Muscle of arm (tissue), 12 donors: Measurements from ENCODE around the gene CCR7. TPM values are rescaled to one million over a fixed set of nuclear protein-coding genes. Genes with fewer than 3 reads are reported as not detected.
"Not testable (repeated sequence)": the region's sequence is repeated elsewhere in the genome, so short reads cannot be mapped to it uniquely, and the experiment has no call there.

Source experiments
- DNase-seq: peaks from one replicate; pipeline ENCODE4 v3.0.0-alpha.2; 2013
- polyA plus RNA-seq, 12 donors: library from polyadenylated mRNA; unstranded; fragments of 120-200 nt; gene quantifications; one replicate each; pipeline ENCODE4 v1.2.1, GENCODE V29; 2013; ENCODE audit not compliant: insufficient read length in 12 of 12

Gene CCR7
- polyA plus RNA-seq, 12 donors, result 0.18 to 3.5 (median 0.55) TPM; not detected in 2

GRCh38 chr17:40597556-40598300 lies 32.5 kb upstream of the CCR7 start:
- DNase-seq, result no peak

- no peak for DNase-seq
These were observed 31.9 kb upstream of the CCR7 start for GRCh38 chr17:40597156-40597555.

- DNase-seq, result no peak
These were observed 31.1 kb upstream of the CCR7 start for GRCh38 chr17:40596261-40596919.

- DNase-seq, result no peak
These were observed 25.5 kb upstream of the CCR7 start for GRCh38 chr17:40590742-40591141.

- no peak for DNase-seq
These were observed 23.3 kb upstream of the CCR7 start for GRCh38 chr17:40588552-40588951.

- DNase-seq, result not testable (repeated sequence)
These were observed 21.0 kb upstream of the CCR7 start for GRCh38 chr17:40586264-40586663.

GRCh38 chr17:40584950-40585349 lies 19.7 kb upstream of the CCR7 start:
- DNase-seq, result not testable (repeated sequence)

GRCh38 chr17:40582328-40582901 lies 17.1 kb upstream of the CCR7 start:
- DNase-seq, result no peak

GRCh38 chr17:40580140-40580539 lies 14.9 kb upstream of the CCR7 start:
- no peak for DNase-seq

- DNase-seq, result no peak
These were observed 14.2 kb upstream of the CCR7 start for GRCh38 chr17:40579471-40579870.

- no peak for DNase-seq
These were observed 12.4 kb upstream of the CCR7 start for GRCh38 chr17:40577611-40578065.

GRCh38 chr17:40576113-40576740 lies 11.0 kb upstream of the CCR7 start:
- no peak for DNase-seq

GRCh38 chr17:40574292-40574691 lies 9.0 kb upstream of the CCR7 start:
- no peak for DNase-seq

- not testable (repeated sequence) for DNase-seq
These were observed 7.1 kb upstream of the CCR7 start for GRCh38 chr17:40572245-40572993.

GRCh38 chr17:40568074-40568836 lies 3.0 kb upstream of the CCR7 start:
- no peak for DNase-seq

GRCh38 chr17:40567377-40567776 lies 2.1 kb upstream of the CCR7 start:
- no peak for DNase-seq

- no peak for DNase-seq
These were observed 617 bp upstream of the CCR7 start for GRCh38 chr17:40565769-40566409.

GRCh38 chr17:40564195-40564882 lies 933 bp downstream of the CCR7 start:
- no peak for DNase-seq

- DNase-seq, result no peak
These were observed 1.8 kb downstream of the CCR7 start for GRCh38 chr17:40563220-40564052.
